GM12892 (cell line): ENCODE measurements around the gene MS4A3.

Experiments used
- POLR2AphosphoS5 ChIP-seq: IDR thresholded peaks from 2 replicates; pipeline ENCODE4 v1.6.1; 2011; ENCODE audit warnings: low read depth, low read length, control low read depth
- TAF1 ChIP-seq: IDR thresholded peaks from 2 replicates; pipeline ENCODE4 v1.6.1; 2011; ENCODE audit warnings: low read depth, mild to moderate bottlenecking, control low read depth, low read length, borderline replicate concordance

GRCh38 chr11:60016881-60017280 lies 39.6 kb upstream of the MS4A3 start, which contains the start of gene OOSP4B:
- TF ChIP-seq TAF1 = no peak
- TF ChIP-seq POLR2AphosphoS5 = no peak
